Glomerular visceral epithelial cell (primary cell): ENCODE data around the gene NKIRAS1.

Source experiments
- DNase-seq: peaks from one replicate; pipeline ENCODE4 v3.0.0-alpha.2; 2016; ENCODE audit errors: extremely low spot score

Gene NKIRAS1

GRCh38 chr3:23916886-23917678 is at the start of gene NKIRAS1, which contains the start of gene RPL15:
Gene NKIRAS1 (minus strand): TSS chr3:23916990. CDS start chr3:23910904, 6,086 bp downstream.
Gene RPL15 (plus strand): TSS chr3:23917132. CDS start chr3:23917860, 728 bp downstream.
- peak; percentile 96 for DNase-seq

- DNase-seq, result no peak
Observed at GRCh38 chr3:23966328-23966727, 49.5 kb upstream of the NKIRAS1 start.

- no peak for DNase-seq
Observed at GRCh38 chr3:23964537-23965235, 47.9 kb upstream of the NKIRAS1 start.

- DNase-seq, result no peak
Observed at GRCh38 chr3:23961913-23962312, 45.1 kb upstream of the NKIRAS1 start.

- no peak for DNase-seq
Observed at GRCh38 chr3:23961066-23961465, 44.3 kb upstream of the NKIRAS1 start.

GRCh38 chr3:23960649-23961048 is 43.9 kb upstream of the NKIRAS1 start:
- no peak for DNase-seq

GRCh38 chr3:23959135-23959900 is 42.5 kb upstream of the NKIRAS1 start:
- DNase-seq, result peak; percentile 57

GRCh38 chr3:23956701-23957100 is 39.9 kb upstream of the NKIRAS1 start:
- no peak for DNase-seq

- DNase-seq, result no peak
Observed at GRCh38 chr3:23954144-23954543, 37.4 kb upstream of the NKIRAS1 start.

GRCh38 chr3:23953523-23953922 is 36.7 kb upstream of the NKIRAS1 start:
- no peak for DNase-seq

- no peak for DNase-seq
Observed at GRCh38 chr3:23952646-23953045, 35.9 kb upstream of the NKIRAS1 start.

- DNase-seq, result no peak
Observed at GRCh38 chr3:23950293-23950692, 33.5 kb upstream of the NKIRAS1 start.

GRCh38 chr3:23949784-23950183 is 33.0 kb upstream of the NKIRAS1 start:
- peak; percentile 21 for DNase-seq

- DNase-seq, result no peak
Observed at GRCh38 chr3:23948761-23949160, 32.0 kb upstream of the NKIRAS1 start.

GRCh38 chr3:23945913-23946687 is 29.3 kb upstream of the NKIRAS1 start:
- DNase-seq, result peak; percentile 98

GRCh38 chr3:23945663-23945912 is 28.8 kb upstream of the NKIRAS1 start:
- no peak for DNase-seq

GRCh38 chr3:23944861-23945662 is 28.3 kb upstream of the NKIRAS1 start, which contains the start of gene NR1D2:
Gene NR1D2 (plus strand): TSS chr3:23945286. CDS start chr3:23945579, 293 bp downstream.
- peak; percentile 86 for DNase-seq

GRCh38 chr3:23944007-23944783 is 27.4 kb upstream of the NKIRAS1 start:
- no peak for DNase-seq

- no peak for DNase-seq
Observed at GRCh38 chr3:23942546-23942945, 25.8 kb upstream of the NKIRAS1 start.

- no peak for DNase-seq
Observed at GRCh38 chr3:23941440-23941839, 24.6 kb upstream of the NKIRAS1 start.
